CD4-positive, alpha-beta T cell treated with Interleukin-21 for 1 hour (primary cell): ENCODE measurements around the gene P2RX3.
A peak's percentile ranks its signal among the peaks of the same experiment; 100 is the strongest.
"Not testable (repeated sequence)": the region's sequence is repeated elsewhere in the genome, so short reads cannot be mapped to it uniquely, and the experiment has no call there.

Source experiments
- DNase-seq: peaks from one replicate; pipeline ENCODE4 v3.0.0-alpha.2; 2020

Gene P2RX3

DNA sequence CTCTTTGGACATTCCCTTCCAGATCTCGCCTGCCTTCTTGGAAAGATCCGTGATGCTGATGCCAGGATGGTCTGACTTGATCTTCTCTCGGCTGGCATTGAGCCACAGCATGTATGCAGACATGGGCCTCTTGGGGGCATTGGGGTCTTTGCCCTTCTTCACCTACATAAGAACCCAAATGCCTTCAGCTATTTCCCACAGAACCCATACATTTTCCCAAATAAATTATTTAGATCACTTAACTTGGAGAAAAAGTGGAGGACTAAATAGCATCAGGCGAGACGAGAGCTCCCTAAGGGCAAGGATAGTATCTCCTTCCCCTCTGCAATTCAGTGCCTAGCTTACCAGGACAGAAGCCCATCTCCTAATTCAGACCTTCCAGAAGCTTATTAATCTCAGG, 10.4 kb upstream of the P2RX3 start:
- no peak for DNase-seq

DNA sequence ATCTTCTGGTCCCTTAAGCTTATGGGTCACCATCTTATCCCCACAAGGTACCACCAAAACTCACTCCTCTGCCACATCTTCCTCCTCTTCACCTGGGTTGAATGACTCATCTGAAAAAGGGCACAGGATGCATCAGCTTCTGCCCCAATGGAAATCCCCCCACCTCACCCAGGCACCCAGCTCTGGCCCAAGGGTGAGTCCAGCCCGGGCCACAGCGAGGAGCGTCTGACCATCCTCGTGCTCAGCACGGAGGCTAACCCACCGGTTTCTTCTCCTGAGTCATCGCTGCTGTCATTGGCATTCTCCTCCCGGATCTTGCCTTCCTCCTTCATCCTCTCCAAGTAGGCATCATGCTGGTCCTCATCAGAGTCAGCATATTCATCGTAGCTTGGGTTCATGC, 8.1 kb upstream of the P2RX3 start:
- DNase-seq: no peak

DNA sequence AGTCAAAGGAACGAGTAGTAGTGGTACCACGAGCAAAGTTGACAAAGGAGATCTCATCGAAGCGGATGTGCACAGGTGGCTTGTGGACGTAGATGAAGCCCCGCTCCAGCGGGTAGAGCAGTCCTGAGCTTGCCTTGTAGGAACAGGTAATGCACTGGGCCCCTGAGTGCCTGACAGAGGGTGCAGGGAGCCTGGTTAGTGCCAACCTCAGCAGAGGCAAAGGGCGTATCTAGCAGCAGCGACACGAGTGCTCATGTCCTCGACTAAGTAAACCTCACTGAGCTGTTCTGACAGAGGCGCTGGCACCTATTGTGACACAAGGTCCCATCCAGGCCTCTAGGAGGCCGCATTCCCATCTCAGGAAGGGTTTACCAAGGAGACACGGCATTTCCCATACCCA, 6.4 kb upstream of the P2RX3 start:
- DNase-seq: no peak

DNA sequence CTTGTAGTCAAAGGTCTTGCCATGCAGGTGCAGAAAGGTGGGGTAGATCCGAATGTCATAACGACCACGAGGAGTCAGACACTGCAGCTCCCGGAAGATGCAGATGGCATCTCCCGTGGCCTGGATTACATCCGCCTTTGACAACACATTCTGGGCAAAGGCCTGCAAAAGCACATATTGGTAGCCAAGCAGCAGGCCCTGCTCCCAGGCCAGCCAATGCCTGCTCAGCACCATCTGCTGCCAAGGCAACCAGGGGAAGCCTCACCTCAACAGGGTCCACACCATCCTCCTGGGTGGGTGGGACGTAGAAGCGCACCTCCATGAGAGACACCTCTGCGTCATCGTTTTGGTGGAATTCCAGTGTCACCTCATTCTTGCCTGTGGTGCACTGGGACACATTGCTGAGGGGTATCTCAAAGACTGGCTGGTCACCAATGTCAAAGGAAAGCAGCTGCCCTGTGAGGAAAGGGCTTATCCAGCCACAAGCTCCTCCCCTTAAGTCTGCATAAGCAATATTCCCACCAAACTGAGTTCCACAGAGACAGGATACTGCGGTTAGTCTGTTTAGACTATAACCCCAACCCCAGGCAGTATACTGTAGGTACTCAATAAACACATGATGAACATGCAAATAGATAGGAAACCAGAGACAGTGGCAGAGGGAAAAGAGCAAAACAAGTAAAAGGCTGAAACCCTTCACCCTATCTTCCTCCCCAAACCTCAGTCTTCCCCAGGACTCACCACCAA, 5.3 kb upstream of the P2RX3 start:
- DNase-seq: no peak

DNA sequence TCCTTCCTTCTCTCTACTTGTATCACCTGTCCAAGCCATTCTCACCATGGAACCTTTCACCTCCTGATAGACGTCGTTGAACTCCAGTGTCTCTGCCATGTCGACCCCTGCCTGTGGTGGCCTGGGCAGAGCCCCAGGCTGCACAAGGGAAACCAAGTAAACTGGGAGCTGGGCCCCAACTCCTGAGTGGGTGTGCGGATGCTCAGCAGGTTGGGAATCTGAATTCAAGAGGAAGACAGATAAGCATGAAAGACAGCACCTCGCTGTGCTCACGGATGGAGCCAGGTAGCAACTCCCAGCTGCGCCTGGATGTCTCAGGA, 3.2 kb upstream of the P2RX3 start:
- DNase-seq: no peak

DNA sequence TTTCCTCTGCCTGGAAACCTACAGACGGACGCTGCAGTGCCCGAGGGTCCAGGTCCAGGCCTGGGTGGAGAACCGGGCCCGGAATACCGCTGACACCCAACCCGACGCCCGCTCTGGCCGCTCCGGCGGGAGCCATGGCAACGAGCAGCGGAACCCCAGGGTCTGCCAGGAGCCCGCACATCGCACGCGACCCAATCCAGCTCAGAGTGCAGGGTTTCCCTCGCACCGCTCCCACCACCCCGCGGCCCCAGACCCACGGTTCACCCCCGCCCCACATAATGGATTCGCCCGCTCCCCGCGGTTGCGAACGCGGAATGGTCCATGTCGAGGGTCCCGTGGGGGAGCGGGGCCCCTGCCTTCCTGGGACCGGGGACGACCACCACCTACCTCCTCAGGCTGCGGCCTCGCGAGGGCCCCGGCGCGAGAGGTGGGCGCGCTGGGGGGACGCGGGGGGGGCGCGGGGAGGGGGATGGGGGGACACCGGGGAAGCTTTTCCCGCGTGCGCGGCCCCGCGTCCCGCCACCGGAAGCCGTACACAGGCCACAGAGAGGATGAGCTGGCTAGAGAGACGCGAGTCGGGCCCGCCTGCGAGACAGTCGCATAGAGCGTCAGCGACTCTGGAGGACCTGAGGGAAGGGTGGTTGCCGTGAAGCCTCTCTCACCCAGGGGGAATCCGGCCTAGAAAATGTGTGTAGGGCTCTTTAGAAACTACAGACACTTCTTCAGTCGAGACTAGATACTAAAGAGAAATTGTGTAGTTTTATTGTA, 2.6 kb upstream of the P2RX3 start, which contains the start of gene SSRP1:
TSS of gene SSRP1 (minus strand) at position 550 of the 768 bp plus-strand sequence. CDS start 771 bp downstream, outside the sequence.
- DNase-seq: peak; percentile 92

DNA sequence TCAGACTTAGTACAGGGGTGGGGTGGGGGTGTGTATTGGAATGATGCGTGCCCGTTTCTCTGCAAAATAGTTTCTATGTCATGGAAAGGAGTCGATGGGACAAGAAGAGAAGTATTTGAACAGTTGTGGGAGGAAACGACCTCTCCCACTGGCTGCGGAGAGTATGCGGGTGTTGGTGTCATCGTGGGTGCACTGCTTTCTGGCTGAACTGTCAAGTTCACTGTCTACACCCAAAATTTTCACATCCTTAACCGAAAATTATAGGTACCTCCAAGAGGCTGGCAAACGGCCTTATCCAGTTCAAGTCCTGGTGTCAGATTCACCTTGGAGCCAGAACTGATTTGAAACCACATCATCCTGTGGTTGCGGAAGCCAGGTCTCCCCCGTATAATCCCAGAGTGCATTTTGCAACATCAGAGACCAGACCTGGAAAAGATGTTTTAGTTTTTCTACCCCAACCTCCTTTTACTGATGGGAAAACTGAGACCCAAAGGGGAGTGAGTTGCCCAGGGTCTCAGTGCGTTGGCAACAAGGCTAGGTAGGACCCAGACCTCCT, 2.0 kb upstream of the P2RX3 start:
- no peak for DNase-seq

DNA sequence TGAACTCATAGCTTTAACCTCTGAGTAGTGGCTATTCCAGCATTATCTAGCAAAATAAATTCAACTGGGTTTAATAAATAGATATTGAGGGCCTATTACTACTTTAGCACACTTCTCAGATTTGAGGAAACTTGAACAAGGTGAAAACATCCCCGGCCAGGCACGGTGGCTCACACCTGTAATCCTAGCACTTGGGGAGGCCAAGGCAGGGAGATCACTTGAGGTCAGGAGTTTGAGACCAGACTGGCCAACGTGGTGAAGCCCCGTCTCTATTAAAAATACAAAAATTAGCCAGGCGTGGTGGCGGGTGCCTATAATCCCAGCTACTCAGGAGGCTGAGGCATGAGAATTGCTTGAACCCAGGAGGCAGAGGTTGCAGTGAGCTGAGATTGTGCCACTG, 1.3 kb upstream of the P2RX3 start:
- DNase-seq: not testable (repeated sequence)

DNA sequence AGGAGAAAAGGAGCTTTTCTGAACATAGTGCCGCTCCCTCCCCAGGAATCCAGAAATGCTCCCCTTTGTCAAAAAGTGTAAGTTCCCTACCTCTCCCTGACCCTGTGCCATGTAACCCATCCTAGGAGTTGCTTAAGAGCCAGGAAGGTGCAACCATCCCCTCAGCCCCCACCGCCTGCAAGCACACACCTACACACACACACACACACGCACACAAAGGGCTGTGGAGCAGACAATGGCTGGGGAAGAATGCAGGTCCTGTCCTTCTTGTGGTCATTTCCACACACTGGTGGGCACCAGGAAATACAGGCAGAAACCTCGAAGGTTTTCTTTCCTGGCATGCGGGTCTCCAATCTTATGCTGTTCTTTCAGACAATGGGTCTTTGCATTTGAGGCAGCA, 1.2 kb downstream of the P2RX3 start:
- DNase-seq: no peak

DNA sequence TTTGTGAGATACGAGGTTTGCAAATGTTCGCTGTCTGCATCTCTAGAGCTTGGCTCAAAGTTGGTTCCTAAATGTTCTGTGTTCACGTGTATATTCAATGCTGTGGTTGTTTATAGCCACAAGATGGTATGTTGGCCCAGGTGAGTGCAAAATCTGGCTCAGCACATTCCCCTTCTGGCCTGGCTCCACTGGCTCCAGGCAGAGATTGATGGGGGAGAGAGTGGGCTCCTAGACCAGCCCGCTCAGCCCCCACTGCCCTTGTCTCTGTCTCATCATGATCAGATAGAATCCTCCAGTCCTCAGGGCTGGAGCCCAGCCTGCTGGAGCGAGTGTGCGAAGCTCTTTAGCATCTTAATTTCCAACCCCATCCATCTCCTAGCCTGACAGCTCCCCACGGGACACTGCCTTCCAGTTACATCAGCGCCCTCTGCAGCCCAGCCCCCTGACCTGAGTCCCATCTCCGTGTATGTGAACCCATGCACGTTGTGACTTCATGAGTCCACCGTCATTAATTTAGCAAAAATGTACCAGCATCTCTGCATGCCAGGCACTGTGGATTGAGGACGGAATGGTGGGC, 2.0 kb downstream of the P2RX3 start:
- DNase-seq: no peak

DNA sequence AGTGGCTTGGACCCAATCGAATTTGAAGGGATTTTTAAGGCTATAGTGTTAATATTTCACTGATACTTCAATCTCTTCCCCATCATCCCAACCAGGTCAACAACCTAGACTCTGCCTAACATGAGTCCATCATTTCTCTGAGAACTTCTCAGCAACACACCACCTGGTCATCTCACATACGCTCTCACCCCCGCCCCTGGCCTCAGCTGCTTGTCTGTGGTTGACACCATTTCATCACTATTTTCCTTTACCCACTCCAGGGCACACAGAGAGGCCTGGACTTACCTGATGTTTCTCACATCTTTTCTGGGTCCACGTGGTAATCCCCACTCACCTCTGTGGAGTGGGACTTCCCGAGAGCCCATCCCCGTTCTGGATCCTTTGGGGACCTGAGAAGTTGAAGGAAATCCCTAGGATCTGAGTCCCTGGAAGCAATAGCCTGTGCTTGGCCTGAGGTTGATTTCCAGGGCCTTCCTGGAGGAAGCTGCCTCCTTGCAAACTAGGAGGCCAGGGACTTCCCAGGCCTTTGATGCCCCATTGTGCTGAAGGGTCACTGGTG, 3.2 kb downstream of the P2RX3 start:
- DNase-seq: no peak

DNA sequence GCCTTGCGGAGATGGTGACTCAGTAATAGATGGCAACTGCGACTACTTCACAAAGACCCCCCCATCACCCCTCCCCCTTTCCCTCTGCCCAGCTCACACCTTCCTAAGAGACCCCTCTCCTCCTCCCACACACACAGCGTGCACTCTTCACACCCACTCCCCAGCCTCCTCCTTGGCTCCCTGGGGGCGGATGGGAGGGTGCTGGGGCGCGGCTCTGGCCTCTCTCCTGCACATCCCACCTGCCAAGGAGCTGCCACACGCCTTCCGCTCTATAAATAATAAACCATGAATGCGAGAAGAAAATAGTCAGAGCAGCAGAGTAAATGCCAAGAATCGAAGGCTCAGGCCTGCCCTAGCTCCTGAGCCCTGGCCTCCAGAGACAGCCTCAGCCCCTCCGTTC, 4.5 kb downstream of the P2RX3 start:
- no peak for DNase-seq

DNA sequence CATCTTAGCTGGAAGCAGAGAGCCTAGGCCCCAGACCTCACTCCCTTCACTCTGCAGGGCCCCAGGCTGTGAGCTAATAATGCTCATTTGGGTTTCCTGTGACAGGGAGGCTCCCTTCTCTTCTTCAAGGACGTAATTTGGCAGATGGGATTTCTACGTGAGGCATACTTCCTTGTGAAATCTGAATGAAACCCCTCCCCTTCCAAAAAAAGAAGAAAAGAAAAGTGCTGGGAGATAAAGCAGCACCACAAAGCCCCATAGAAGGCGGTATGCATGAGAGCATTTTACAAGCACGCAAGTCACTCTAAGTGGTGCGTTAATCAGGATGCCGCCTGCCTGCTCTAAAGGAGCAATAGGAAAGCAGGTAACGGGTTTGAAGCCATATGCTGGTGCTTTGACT, 5.7 kb downstream of the P2RX3 start:
- no peak for DNase-seq

DNA sequence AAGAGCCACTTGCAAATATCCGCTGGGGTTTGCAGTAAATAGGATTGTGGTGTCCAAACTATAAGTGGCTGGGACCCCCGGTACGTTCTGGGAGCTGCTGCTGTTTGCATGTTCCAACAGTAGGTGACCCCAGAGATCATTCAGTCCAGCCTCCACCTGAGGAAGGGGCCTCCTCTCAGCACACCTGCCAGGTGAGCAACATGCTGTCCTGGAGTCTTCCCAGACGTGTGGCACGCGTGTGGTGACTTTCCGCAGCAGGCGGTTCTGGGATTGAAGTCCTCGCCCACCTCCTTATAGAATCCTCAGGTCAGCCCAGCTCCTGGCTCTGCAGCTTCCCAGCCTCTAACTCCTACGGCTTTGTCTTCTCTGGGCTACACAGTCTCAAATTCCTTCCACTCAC, 6.7 kb downstream of the P2RX3 start:
- DNase-seq: no peak

DNA sequence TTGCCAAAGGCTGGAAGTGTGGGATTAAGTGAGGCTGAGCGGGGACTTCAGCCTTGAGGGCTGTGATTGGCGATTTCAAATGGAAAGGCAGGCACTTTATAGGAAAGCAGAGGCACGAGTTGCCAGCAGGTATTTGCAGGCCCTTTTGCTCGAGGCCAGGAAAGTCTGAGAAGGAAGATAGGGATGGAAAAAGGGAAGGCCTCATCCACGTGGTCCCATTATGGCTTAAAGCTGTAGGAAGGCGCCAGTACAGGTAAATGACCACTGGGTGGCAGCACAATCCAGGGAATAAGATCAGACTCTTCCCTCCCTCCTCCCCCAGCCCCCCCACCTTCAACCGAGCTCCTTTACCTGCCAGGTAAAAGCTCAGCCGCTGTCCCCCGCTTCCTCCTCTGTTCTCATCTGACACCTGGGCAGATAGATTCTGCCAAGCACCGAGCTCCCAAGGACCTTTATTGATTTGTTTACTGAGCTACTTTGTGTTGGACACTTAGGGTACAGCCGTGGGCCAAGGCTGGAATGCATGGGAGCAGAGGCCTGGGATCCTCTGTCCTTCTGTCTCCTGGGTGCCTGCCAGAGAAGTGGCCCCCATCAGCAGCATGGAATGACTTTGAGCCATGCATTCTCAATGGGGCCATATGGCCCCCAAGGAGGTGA, 7.5 kb downstream of the P2RX3 start:
- peak; percentile 74 for DNase-seq

DNA sequence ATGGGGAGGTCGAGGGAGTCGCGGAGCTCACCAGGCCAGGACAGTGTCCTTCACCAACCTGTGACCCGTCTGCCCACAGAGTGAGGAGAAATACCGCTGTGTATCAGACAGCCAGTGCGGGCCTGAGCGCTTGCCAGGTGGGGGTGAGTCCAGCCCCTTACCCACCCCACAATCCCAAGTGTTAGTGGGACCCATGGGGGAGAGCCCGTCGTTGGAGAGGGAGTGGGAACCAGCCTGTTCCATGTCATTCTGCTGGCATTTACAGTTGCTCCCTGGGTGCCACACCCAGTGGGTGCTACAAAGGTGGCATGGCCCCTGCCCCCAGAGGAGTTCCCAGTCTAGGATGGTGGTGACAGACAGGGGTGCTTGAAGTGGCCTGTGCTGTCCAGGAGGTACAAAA, 9.2 kb downstream of the P2RX3 start:
- DNase-seq: no peak

DNA sequence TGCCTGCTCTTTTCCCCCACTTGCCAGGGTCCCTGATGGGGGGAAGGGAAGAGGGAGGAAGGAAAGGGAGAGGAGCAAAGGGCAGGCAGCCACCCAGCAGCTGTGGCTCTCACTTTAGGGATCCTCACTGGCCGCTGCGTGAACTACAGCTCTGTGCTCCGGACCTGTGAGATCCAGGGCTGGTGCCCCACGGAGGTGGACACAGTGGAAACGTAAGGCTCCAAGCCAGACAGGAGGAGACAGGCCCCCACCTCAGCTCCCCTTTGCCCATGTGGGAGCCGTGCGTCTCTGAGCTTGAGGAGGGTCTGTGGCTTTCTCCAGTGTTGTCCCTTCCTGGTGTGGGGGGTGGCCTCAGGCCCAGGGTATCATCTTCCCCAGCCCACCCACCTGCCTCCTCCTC, 9.9 kb downstream of the P2RX3 start:
- DNase-seq: no peak

DNA sequence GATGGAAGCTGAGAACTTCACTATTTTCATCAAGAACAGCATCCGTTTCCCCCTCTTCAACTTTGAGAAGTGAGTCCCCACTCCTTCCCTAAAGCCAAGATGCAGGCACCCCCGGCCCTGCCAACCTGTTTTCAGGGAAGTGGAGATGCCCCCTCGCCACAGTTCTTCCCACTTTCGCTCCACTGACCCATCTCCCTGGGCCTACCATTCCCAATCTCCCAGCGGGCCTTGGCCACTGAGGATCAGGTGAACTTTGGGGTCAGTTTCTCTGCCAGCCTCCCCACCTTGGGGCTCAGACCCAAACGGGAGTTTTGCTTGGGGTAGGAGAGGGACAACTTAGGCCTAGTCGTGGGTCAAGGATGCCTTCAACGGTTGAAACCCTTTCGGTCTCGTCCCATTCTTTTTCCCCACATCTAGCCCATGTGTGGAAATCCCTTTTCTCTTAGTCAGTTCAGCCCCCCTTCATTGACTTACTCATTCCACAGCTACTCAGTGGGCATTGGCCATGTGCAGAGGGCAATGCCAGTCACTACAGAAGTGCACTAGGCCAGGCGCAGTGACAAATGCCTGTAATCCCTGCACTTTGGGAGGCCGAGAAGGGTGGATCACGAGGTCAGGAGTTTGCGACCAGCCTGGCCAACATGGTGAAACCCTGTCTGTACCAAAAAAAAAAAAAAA, 10.6 kb downstream of the P2RX3 start:
- no peak for DNase-seq

DNA sequence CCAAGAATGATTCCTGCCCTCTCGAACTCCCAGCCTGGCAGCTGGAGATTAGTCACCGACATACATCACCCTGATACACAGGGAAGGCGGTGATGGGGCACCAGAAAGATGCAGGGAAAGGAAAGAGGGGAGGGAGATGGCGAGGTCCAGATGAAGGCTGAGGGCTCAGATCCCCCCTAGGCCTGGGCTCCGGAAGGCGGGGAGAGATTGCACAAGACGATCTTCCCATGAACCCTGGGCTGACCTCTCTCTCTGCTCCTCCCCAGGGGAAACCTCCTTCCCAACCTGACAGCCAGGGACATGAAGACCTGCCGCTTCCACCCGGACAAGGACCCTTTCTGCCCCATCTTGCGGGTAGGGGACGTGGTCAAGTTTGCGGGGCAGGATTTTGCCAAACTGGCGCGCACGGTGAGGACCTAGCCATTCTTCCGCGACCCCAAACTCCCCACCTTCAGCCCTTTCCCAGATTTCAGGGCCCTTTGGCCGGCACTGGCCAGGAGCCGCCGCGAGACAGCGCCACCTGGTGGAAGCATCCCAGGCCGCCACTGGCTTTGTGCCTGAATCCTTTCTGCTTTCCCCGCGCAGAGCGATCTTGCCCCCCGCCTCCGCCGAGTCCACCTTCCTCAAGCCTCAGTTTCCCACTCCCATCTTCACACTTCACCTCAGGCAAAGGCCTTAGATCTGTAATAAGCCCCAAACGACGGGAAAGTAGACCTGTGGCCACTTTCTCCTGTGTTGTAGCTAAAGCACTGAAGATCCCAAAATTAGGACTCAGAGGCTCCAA, 11.5 kb downstream of the P2RX3 start:
- peak; percentile 55 for DNase-seq

DNA sequence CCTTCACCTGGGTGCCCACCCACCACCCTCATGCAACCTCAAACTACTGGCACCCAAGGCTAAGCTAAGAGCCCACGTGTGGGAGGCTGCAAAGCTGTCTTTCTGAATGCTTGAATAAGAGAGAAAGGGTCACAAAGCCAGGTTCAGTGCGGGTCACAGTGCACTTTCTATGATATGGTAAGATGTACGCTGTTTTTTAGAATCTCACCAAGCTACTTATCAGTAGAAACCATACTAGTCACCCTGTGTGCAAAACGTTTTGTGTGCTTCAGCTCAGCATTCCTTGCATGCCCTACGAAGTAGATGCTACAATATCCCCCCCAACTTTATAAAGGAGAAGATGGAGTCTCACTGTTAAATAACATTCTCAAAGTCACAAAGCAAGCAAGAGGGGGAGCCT, 14.9 kb downstream of the P2RX3 start:
- DNase-seq: no peak

DNA sequence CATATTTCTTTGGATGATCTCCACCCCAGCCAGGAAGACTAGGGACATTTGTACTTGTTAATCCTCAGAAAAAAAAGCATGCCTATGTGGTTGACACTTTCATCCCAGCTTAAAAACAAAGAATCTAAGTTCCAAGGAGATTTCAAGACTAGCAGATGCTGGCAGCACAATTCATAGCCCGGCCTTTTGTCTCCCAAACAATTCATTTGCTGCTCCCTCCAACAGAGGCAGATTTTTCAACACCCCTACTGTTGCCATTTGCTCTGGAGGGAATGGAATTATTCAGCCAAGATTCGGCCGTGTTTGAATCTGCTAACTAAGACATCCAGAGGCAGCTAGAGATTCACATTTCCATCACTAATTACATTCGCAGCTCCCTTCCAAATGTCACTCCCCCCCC, 15.3 kb downstream of the P2RX3 start:
- no peak for DNase-seq

DNA sequence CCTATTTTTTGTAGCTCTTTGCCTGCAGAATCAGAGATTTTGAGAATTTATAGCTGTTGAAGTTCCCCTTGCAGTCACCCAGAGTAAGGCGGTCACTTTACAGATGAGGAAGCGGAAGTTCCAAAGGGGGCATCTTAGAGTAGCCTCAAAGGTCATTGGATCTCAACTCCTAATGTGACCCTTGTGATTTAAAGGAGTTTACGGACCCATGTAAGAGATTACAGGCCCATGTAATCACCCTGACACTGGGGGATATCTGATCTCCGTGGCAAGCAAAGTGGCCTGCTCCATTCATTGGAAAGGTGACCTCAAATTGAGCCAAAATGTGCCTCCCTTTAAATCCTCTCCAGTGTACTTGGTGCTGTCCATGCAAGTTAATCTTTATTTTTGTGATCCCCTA, 15.7 kb downstream of the P2RX3 start:
- DNase-seq: no peak
